Measurements from ENCODE around the gene CKB.
"Not testable (repeated sequence)": the region's sequence is repeated elsewhere in the genome, so short reads cannot be mapped to it uniquely, and the experiment has no call there.

CKB gene

DNA sequence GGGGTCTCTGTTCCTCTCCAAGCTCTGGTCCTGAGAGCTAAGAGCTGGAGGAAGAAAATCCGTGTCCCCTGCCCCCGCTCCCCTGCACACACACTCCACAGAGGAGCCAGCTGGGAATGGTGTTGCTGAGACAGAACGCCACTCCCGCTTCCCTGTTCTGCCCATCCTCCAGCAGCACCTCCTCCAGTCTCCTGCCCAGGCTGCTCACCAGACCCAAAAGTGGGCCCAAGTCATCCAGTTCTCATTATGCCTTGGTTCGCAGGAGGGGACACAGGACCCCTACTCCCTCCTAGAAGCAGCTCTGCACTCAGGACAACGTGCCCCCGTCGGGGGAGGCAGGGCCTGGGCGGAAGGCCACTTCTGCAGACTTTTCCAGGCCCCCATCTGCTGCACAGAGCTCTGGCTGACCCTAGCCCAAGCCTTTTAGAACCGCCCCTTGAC is 5.5 kb upstream of the CKB start:
- H3K27me3 ChIP-seq (ENCODE audit: insufficient read depth, low read length, poor library complexity): peaks cover 5% of the 10 kb centered on the region
- H3K4me1 ChIP-seq (ENCODE audit: control insufficient read depth, low read depth, low read length): peaks cover 5% of the 10 kb centered on the region
- H3K4me2 ChIP-seq (ENCODE audit: low read length): no peak overlapping the region
- H2AK5ac ChIP-seq (ENCODE audit: low read length): no peak overlapping the region
- H3K18ac ChIP-seq (ENCODE audit: low read length): no peak overlapping the region
- no peaks in the 10 kb centered on the region for H3K36me3 ChIP-seq (ENCODE audit: control insufficient read depth, insufficient read depth, low read length)
- H2BK15ac ChIP-seq (replicated peaks; ENCODE audit: low read depth): no peak overlapping the region
- no CpG with 5 or more reads among the region's 10 CpGs for WGBS (ENCODE audit: extremely low coverage, insufficient coverage, low lambda C conversion rate)
- no peak overlapping the region for H4K5ac ChIP-seq (ENCODE audit: low read length)
- DNase-seq: no peak
- H3K4me3 ChIP-seq (ENCODE audit: low read length): no peak overlapping the region
- no peak overlapping the region for H2BK5ac ChIP-seq (ENCODE audit: low read length)
- no peak overlapping the region for H3K27ac ChIP-seq (ENCODE audit: low read depth, low read length)
- peak overlapping the region; percentile 56 for H4K8ac ChIP-seq (ENCODE audit: low read depth, low read length)
- peak overlapping the region; percentile 44 for H3K4ac ChIP-seq (ENCODE audit: low read depth, low read length)
- peak overlapping the region; percentile 27 for H3K9ac ChIP-seq (ENCODE audit: low read length)
- H3K79me1 ChIP-seq (ENCODE audit: low read length): peaks cover 17% of the 10 kb centered on the region
- peaks cover 12% of the 10 kb centered on the region for H3K79me2 ChIP-seq (ENCODE audit: control insufficient read depth, insufficient read depth, low read length)
- no peak overlapping the region for H2BK120ac ChIP-seq (ENCODE audit: low read depth, low read length)
- H3K23ac ChIP-seq (ENCODE audit: low read length): no peak overlapping the region
- H3K56ac ChIP-seq (ENCODE audit: low read length): peak overlapping the region; percentile 82

- WGBS (ENCODE audit: extremely low coverage, insufficient coverage, low lambda C conversion rate): no CpG with 5 or more reads among the region's 14 CpGs
- Histone ChIP-seq H3K4me1 (ENCODE audit: control insufficient read depth, low read depth, low read length) (peaks cover 5% of the 10 kb centered on the region), H3K18ac (ENCODE audit: low read length) (no peak overlapping the region), H2BK5ac (ENCODE audit: low read length) (no peak overlapping the region), H3K9ac (ENCODE audit: low read length) (no peak overlapping the region), H3K4ac (ENCODE audit: low read depth, low read length) (no peak overlapping the region), H4K5ac (ENCODE audit: low read length) (no peak overlapping the region), H2BK120ac (ENCODE audit: low read depth, low read length) (no peak overlapping the region), H3K56ac (ENCODE audit: low read length) (no peak overlapping the region), H3K4me2 (ENCODE audit: low read length) (no peak overlapping the region), H3K79me1 (ENCODE audit: low read length) (peaks cover 17% of the 10 kb centered on the region), H3K27ac (ENCODE audit: low read depth, low read length) (no peak overlapping the region), H3K36me3 (ENCODE audit: control insufficient read depth, insufficient read depth, low read length) (no peaks in the 10 kb centered on the region), H2BK15ac (replicated peaks; ENCODE audit: low read depth) (no peak overlapping the region), H3K23ac (ENCODE audit: low read length) (no peak overlapping the region), H3K4me3 (ENCODE audit: low read length) (no peak overlapping the region), H3K79me2 (ENCODE audit: control insufficient read depth, insufficient read depth, low read length) (peaks cover 12% of the 10 kb centered on the region), H2AK5ac (ENCODE audit: low read length) (no peak overlapping the region), H4K8ac (ENCODE audit: low read depth, low read length) (no peak overlapping the region), H3K27me3 (ENCODE audit: insufficient read depth, low read length, poor library complexity) (peaks cover 5% of the 10 kb centered on the region)
- DNase-seq: no peak
Measured at GRCh38 chr14:103527408-103528145, 4.9 kb upstream of the CKB start.

DNA sequence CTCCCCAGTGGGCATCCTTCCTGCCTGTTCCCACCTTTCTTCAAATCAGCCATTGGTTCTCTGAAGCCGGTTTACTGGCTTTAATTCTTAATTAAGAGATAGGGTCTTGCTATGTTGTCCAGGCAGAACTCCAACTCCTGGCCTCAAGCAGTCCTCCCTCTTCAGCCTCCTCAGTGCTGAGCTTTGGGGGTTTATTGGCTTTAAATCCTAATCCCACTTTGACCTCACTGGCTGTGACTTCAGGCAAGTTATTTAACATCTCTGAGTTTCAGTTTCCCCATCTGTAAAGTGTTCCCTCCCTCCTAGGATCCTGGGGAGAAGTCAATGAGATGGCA is 4.3 kb upstream of the CKB start:
- no peak overlapping the region for H3K4me3 ChIP-seq (ENCODE audit: low read length)
- no peak overlapping the region for H4K8ac ChIP-seq (ENCODE audit: low read depth, low read length)
- no peak overlapping the region for H3K4me2 ChIP-seq (ENCODE audit: low read length)
- H4K5ac ChIP-seq (ENCODE audit: low read length): no peak overlapping the region
- no peaks in the 10 kb centered on the region for H3K36me3 ChIP-seq (ENCODE audit: control insufficient read depth, insufficient read depth, low read length)
- no CpG with 5 or more reads among the region's 1 CpG for WGBS (ENCODE audit: extremely low coverage, insufficient coverage, low lambda C conversion rate)
- peaks cover 5% of the 10 kb centered on the region for H3K27me3 ChIP-seq (ENCODE audit: insufficient read depth, low read length, poor library complexity)
- no peak overlapping the region for H2AK5ac ChIP-seq (ENCODE audit: low read length)
- DNase-seq: no peak
- H2BK120ac ChIP-seq (ENCODE audit: low read depth, low read length): no peak overlapping the region
- no peak overlapping the region for H3K18ac ChIP-seq (ENCODE audit: low read length)
- H3K4me1 ChIP-seq (ENCODE audit: control insufficient read depth, low read depth, low read length): peaks cover 5% of the 10 kb centered on the region
- no peak overlapping the region for H3K56ac ChIP-seq (ENCODE audit: low read length)
- H3K27ac ChIP-seq (ENCODE audit: low read depth, low read length): no peak overlapping the region
- no peak overlapping the region for H3K9ac ChIP-seq (ENCODE audit: low read length)
- H2BK5ac ChIP-seq (ENCODE audit: low read length): no peak overlapping the region
- no peak overlapping the region for H2BK15ac ChIP-seq (replicated peaks; ENCODE audit: low read depth)
- H3K4ac ChIP-seq (ENCODE audit: low read depth, low read length): no peak overlapping the region
- H3K79me1 ChIP-seq (ENCODE audit: low read length): peaks cover 17% of the 10 kb centered on the region
- H3K79me2 ChIP-seq (ENCODE audit: control insufficient read depth, insufficient read depth, low read length): peaks cover 12% of the 10 kb centered on the region
- no peak overlapping the region for H3K23ac ChIP-seq (ENCODE audit: low read length)

- Histone ChIP-seq H3K27ac (ENCODE audit: low read depth, low read length) (no peak overlapping the region), H3K4me1 (ENCODE audit: control insufficient read depth, low read depth, low read length) (peaks cover 5% of the 10 kb centered on the region)
Measured at GRCh38 chr14:103526247-103526913, 3.8 kb upstream of the CKB start.

DNA sequence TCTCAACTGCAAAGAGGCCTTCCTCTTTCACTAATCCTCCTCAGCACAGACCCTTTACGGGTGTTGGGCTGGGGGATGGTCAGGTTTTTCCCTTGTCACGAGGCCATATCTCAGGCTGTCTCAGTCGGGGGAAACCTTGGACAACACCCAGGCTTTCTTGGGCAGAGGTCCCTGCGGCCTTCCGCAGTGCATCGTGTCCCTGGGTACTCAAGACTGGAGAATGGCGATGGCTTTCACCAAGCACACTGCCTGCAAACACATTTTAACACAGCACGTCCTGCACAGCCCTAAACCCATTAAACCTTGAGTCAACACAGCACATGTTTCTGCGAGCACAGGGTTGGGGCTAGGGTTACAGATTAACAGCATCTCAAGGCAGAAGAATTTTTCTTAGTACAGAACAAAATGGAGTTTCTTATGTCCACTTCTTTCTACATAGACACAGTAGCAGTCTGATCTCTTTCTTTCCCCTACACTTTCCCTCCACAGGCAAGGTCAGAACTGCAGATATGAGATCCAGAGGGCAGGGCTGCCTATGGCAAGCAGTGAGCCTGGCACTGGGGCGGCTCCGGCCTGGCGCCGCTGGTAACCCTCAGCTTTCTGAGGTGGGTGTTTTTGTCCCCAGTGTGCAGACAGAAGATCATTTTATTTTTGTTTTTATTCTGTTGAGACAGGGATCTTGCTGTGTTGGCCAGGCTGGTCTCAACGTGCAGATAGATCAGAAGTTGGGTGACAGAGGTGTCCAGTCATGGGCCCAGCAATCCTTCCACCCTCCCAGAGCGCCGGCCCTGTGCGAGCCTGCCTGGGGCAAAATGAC is 3.0 kb upstream of the CKB start:
- not testable (repeated sequence) for H3K56ac ChIP-seq (ENCODE audit: low read length); H2BK5ac ChIP-seq (ENCODE audit: low read length); H4K5ac ChIP-seq (ENCODE audit: low read length); H3K27me3 ChIP-seq (ENCODE audit: insufficient read depth, low read length, poor library complexity); H2AK5ac ChIP-seq (ENCODE audit: low read length); H3K23ac ChIP-seq (ENCODE audit: low read length); H2BK120ac ChIP-seq (ENCODE audit: low read depth, low read length); H3K9ac ChIP-seq (ENCODE audit: low read length); H3K4me2 ChIP-seq (ENCODE audit: low read length); H3K4ac ChIP-seq (ENCODE audit: low read depth, low read length); DNase-seq; H2BK15ac ChIP-seq (replicated peaks; ENCODE audit: low read depth); H3K36me3 ChIP-seq (ENCODE audit: control insufficient read depth, insufficient read depth, low read length); H4K8ac ChIP-seq (ENCODE audit: low read depth, low read length); H3K27ac ChIP-seq (ENCODE audit: low read depth, low read length); H3K4me3 ChIP-seq (ENCODE audit: low read length); H3K18ac ChIP-seq (ENCODE audit: low read length); H3K4me1 ChIP-seq (ENCODE audit: control insufficient read depth, low read depth, low read length)
- WGBS (ENCODE audit: extremely low coverage, insufficient coverage, low lambda C conversion rate): no CpG with 5 or more reads among the region's 17 CpGs
- peaks cover 12% of the 10 kb centered on the region for H3K79me2 ChIP-seq (ENCODE audit: control insufficient read depth, insufficient read depth, low read length)
- H3K79me1 ChIP-seq (ENCODE audit: low read length): peaks cover 12% of the 10 kb centered on the region

More at GRCh38 chr14:103526247-103526913, 3.8 kb upstream of the CKB start:
- Histone ChIP-seq H2AK5ac (ENCODE audit: low read length) (no peak overlapping the region), H3K79me1 (ENCODE audit: low read length) (peaks cover 14% of the 10 kb centered on the region), H3K4me2 (ENCODE audit: low read length) (no peak overlapping the region), H3K4ac (ENCODE audit: low read depth, low read length) (no peak overlapping the region), H3K56ac (ENCODE audit: low read length) (no peak overlapping the region), H2BK120ac (ENCODE audit: low read depth, low read length) (no peak overlapping the region), H3K18ac (ENCODE audit: low read length) (no peak overlapping the region), H3K4me3 (ENCODE audit: low read length) (no peak overlapping the region), H3K79me2 (ENCODE audit: control insufficient read depth, insufficient read depth, low read length) (peaks cover 12% of the 10 kb centered on the region), H3K36me3 (ENCODE audit: control insufficient read depth, insufficient read depth, low read length) (no peaks in the 10 kb centered on the region), H4K5ac (ENCODE audit: low read length) (no peak overlapping the region), H2BK5ac (ENCODE audit: low read length) (no peak overlapping the region), H3K23ac (ENCODE audit: low read length) (no peak overlapping the region), H3K27me3 (ENCODE audit: insufficient read depth, low read length, poor library complexity) (peaks cover 5% of the 10 kb centered on the region), H3K9ac (ENCODE audit: low read length) (no peak overlapping the region), H4K8ac (ENCODE audit: low read depth, low read length) (no peak overlapping the region), H2BK15ac (replicated peaks; ENCODE audit: low read depth) (no peak overlapping the region)
- WGBS (ENCODE audit: extremely low coverage, insufficient coverage, low lambda C conversion rate): no CpG with 5 or more reads among the region's 8 CpGs
- no peak for DNase-seq
